Mucosa of stomach (tissue), 1 donor: ENCODE data around the gene PHC3.

Experiments used
- H3K27me3 ChIP-seq: one replicate; pipeline ENCODE4 v1.7.0; 2013; ENCODE audit warnings: mild to moderate bottlenecking, low read length; ENCODE audit not compliant: control insufficient read depth, insufficient read depth
- H3K36me3 ChIP-seq: one replicate; pipeline ENCODE4 v1.7.0; 2013; ENCODE audit warnings: low read length; ENCODE audit not compliant: control insufficient read depth, insufficient read depth
- H3K4me1 ChIP-seq: one replicate; pipeline ENCODE4 v1.7.0; 2013; ENCODE audit warnings: mild to moderate bottlenecking, low read length; ENCODE audit not compliant: control insufficient read depth, insufficient read depth
- H3K4me3 ChIP-seq: one replicate; pipeline ENCODE4 v1.7.0; 2013; ENCODE audit warnings: low read length
- H3K9ac ChIP-seq: one replicate; pipeline ENCODE4 v1.7.0; 2013; ENCODE audit warnings: mild to moderate bottlenecking, low read length, moderate library complexity
- H3K9me3 ChIP-seq: one replicate; pipeline ENCODE4 v1.7.0; 2013; ENCODE audit warnings: mild to moderate bottlenecking, low read length, moderate library complexity; ENCODE audit not compliant: control insufficient read depth
- donor health status: Pancreatic carcinoma.

PHC3 gene

GRCh38 chr3:170180908-170181885 lies at the start of gene PHC3:
Gene PHC3 (minus strand): TSS chr3:170181733. CDS start chr3:170181715, 18 bp downstream.
- Histone ChIP-seq H3K4me1 (peaks cover 16% of the 10 kb centered on the region), H3K9me3 (no peaks in the 10 kb centered on the region), H3K27me3 (no peaks in the 10 kb centered on the region), H3K9ac (peak within 1 kb of the TSS; percentile 95), H3K4me3 (peak within 1 kb of the TSS; percentile 90), H3K36me3 (no peaks in the 10 kb centered on the region)

- Histone ChIP-seq H3K9me3 (no peaks in the 10 kb centered on the region), H3K9ac (no peak overlapping the region), H3K36me3 (no peaks in the 10 kb centered on the region), H3K27me3 (no peaks in the 10 kb centered on the region), H3K4me1 (peaks cover 14% of the 10 kb centered on the region), H3K4me3 (no peak overlapping the region)
Measured at GRCh38 chr3:170228093-170228766, 46.7 kb upstream of the PHC3 start.

- H3K4me1 ChIP-seq = peaks cover 5% of the 10 kb centered on the region
Measured at GRCh38 chr3:170226426-170226960, 45.0 kb upstream of the PHC3 start.

GRCh38 chr3:170225166-170225565 lies 43.6 kb upstream of the PHC3 start:
- Histone ChIP-seq H3K4me1 (peaks cover 5% of the 10 kb centered on the region), H3K36me3 (no peaks in the 10 kb centered on the region), H3K9ac (no peak overlapping the region), H3K9me3 (no peaks in the 10 kb centered on the region), H3K4me3 (no peak overlapping the region), H3K27me3 (no peaks in the 10 kb centered on the region)

More at GRCh38 chr3:170226426-170226960, 45.0 kb upstream of the PHC3 start:
- Histone ChIP-seq H3K9me3 (no peaks in the 10 kb centered on the region), H3K4me3 (no peak overlapping the region), H3K36me3 (no peaks in the 10 kb centered on the region), H3K9ac (no peak overlapping the region), H3K27me3 (no peaks in the 10 kb centered on the region)

GRCh38 chr3:170222647-170223541 lies 41.4 kb upstream of the PHC3 start:
- no peaks in the 10 kb centered on the region for H3K9me3 ChIP-seq
- no peaks in the 10 kb centered on the region for H3K27me3 ChIP-seq
- peak overlapping the region; percentile 82 for H3K9ac ChIP-seq
- no peaks in the 10 kb centered on the region for H3K36me3 ChIP-seq
- H3K4me3 ChIP-seq = peak overlapping the region; percentile 82
- peaks cover 5% of the 10 kb centered on the region for H3K4me1 ChIP-seq

- no peaks in the 10 kb centered on the region for H3K27me3 ChIP-seq
- peak within 1 kb of the TSS; percentile 82 for H3K9ac ChIP-seq
- H3K4me3 ChIP-seq = peak within 1 kb of the TSS; percentile 82
- H3K36me3 ChIP-seq = no peaks in the 10 kb centered on the region
- H3K9me3 ChIP-seq = no peaks in the 10 kb centered on the region
- H3K4me1 ChIP-seq = peaks cover 5% of the 10 kb centered on the region
Measured at GRCh38 chr3:170221924-170222646, 40.6 kb upstream of the PHC3 start, which contains the start of gene PRKCI. Gene PRKCI (plus strand): TSS chr3:170222424. CDS start chr3:170222670, 246 bp downstream.

- H3K27me3 ChIP-seq = no peaks in the 10 kb centered on the region
- no peak overlapping the region for H3K9ac ChIP-seq
- no peak overlapping the region for H3K4me3 ChIP-seq
- no peaks in the 10 kb centered on the region for H3K9me3 ChIP-seq
- no peaks in the 10 kb centered on the region for H3K36me3 ChIP-seq
- no peaks in the 10 kb centered on the region for H3K4me1 ChIP-seq
Measured at GRCh38 chr3:170220871-170221270, 39.3 kb upstream of the PHC3 start.

- H3K27me3 ChIP-seq = no peaks in the 10 kb centered on the region
- H3K9ac ChIP-seq = no peak overlapping the region
- H3K4me1 ChIP-seq = no peaks in the 10 kb centered on the region
- no peaks in the 10 kb centered on the region for H3K36me3 ChIP-seq
- H3K4me3 ChIP-seq = no peak overlapping the region
- H3K9me3 ChIP-seq = no peaks in the 10 kb centered on the region
Measured at GRCh38 chr3:170219850-170220249, 38.3 kb upstream of the PHC3 start.

- H3K9me3 ChIP-seq = no peaks in the 10 kb centered on the region
- H3K27me3 ChIP-seq = no peaks in the 10 kb centered on the region
- no peak overlapping the region for H3K4me3 ChIP-seq
- H3K9ac ChIP-seq = no peak overlapping the region
- no peaks in the 10 kb centered on the region for H3K4me1 ChIP-seq
- H3K36me3 ChIP-seq = no peaks in the 10 kb centered on the region
Measured at GRCh38 chr3:170211668-170212067, 30.1 kb upstream of the PHC3 start.

DNA sequence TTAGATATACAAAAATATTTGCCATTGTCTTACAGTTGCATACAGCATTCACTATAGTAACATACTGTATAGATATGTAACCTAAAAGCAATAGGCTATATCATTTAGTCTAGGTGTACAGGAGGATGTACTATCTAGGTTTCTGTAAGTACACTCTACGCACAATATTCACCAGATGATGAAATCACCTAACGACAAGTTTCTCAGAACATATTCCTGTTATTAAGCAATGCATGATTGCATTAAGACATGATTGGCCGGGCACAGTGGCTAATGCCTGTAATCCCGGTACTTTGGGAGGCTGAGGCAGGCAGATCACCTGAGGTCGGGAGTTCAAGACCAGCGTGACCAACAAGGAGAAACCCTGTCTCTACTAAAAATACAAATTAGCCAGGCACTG lies 26.2 kb upstream of the PHC3 start:
- H3K27me3 ChIP-seq = no peaks in the 10 kb centered on the region
- H3K4me3 ChIP-seq = no peak overlapping the region
- peaks cover 4% of the 10 kb centered on the region for H3K4me1 ChIP-seq
- no peaks in the 10 kb centered on the region for H3K36me3 ChIP-seq
- H3K9me3 ChIP-seq = no peaks in the 10 kb centered on the region
- no peak overlapping the region for H3K9ac ChIP-seq
